Kidney epithelial cell (primary cell): ENCODE measurements around the gene EXOG. TPM values are rescaled to one million over a fixed set of nuclear protein-coding genes. Genes with fewer than 3 reads are reported as not detected.

Experiments
- DNase-seq: peaks from one replicate; pipeline ENCODE4 v3.0.0-alpha.2; 2010; ENCODE audit warnings: low read depth
- H3K27me3 ChIP-seq: 2 replicates; pipeline ENCODE4 v1.6.0; 2011; ENCODE audit warnings: low read length; ENCODE audit not compliant: control insufficient read depth, insufficient read depth
- H3K36me3 ChIP-seq: 2 replicates; pipeline ENCODE4 v1.5.1; 2011; ENCODE audit warnings: low read length; ENCODE audit not compliant: control insufficient read depth, insufficient read depth
- H3K4me3 ChIP-seq: 2 replicates; pipeline ENCODE4 v1.5.1; 2011; ENCODE audit warnings: low read depth, mild to moderate bottlenecking, control low read depth, low read length
- CTCF ChIP-seq: IDR thresholded peaks from 2 replicates; pipeline ENCODE4 v1.5.1; 2011; ENCODE audit warnings: mild to moderate bottlenecking, moderate library complexity, low read length, control low read depth, inconsistent platforms; ENCODE audit not compliant: insufficient read depth, poor library complexity, severe bottlenecking
- total RNA-seq: library from RNA; depleted of rRNA; stranded (reverse); fragments of >200 nt; gene quantifications from 2 replicates; pipeline ENCODE4 v1.2.3, GENCODE V29; 2015

EXOG gene
- total RNA-seq, 1 donor from 2014 or later: 5.4 TPM

- H3K4me3 ChIP-seq: no peak overlapping the region
- TF ChIP-seq CTCF: no peak
- H3K36me3 ChIP-seq: no peaks in the 10 kb centered on the region
- no peak for DNase-seq
- no peaks in the 10 kb centered on the region for H3K27me3 ChIP-seq
These were observed 11.0 kb downstream of the EXOG start for GRCh38 chr3:38507120-38507519.

GRCh38 chr3:38509732-38510131 lies 13.6 kb downstream of the EXOG start:
- no peak for DNase-seq
- Histone ChIP-seq H3K4me3 (no peak overlapping the region), H3K27me3 (no peaks in the 10 kb centered on the region), H3K36me3 (no peaks in the 10 kb centered on the region)
- no peak for TF ChIP-seq CTCF

- TF ChIP-seq CTCF: no peak
- no peak for DNase-seq
- H3K27me3 ChIP-seq: no peaks in the 10 kb centered on the region
- no peaks in the 10 kb centered on the region for H3K36me3 ChIP-seq
- no peak overlapping the region for H3K4me3 ChIP-seq
These were observed 14.5 kb downstream of the EXOG start for GRCh38 chr3:38510631-38511030.

GRCh38 chr3:38511546-38511945 lies 15.4 kb downstream of the EXOG start:
- H3K4me3 ChIP-seq: no peak overlapping the region
- no peaks in the 10 kb centered on the region for H3K27me3 ChIP-seq
- H3K36me3 ChIP-seq: no peaks in the 10 kb centered on the region
- DNase-seq: no peak
- TF ChIP-seq CTCF: no peak

- Histone ChIP-seq H3K36me3 (no peaks in the 10 kb centered on the region), H3K27me3 (no peaks in the 10 kb centered on the region), H3K4me3 (no peak overlapping the region)
- DNase-seq: no peak
- no peak for TF ChIP-seq CTCF
These were observed 19.2 kb downstream of the EXOG start for GRCh38 chr3:38515367-38515766.

- H3K4me3 ChIP-seq: no peak overlapping the region
- TF ChIP-seq CTCF: no peak
- no peaks in the 10 kb centered on the region for H3K27me3 ChIP-seq
- H3K36me3 ChIP-seq: no peaks in the 10 kb centered on the region
- DNase-seq: no peak
These were observed 20.5 kb downstream of the EXOG start for GRCh38 chr3:38516669-38517068.
